Activated T-helper 2 cell treated with anti-CD3 and anti-CD28 coated beads, Interferon-gamma antibody, Interleukin-2, Interleukin-4, amounts not matched to agents 10 μg/mL and 5 μg/mL and 100 μg/mL, durations not matched to agents 14 hours and 24 hours and 36 hours (primary cell): Measurements from ENCODE around the gene PRND. TPM values are rescaled to one million over a fixed set of nuclear protein-coding genes. Genes with fewer than 3 reads are reported as not detected.

Source experiments
- DNase-seq: peaks from one replicate; pipeline ENCODE4 v3.0.0; 2021; ENCODE audit warnings: low spot score
- H3K27ac Mint-ChIP-seq: one replicate; pipeline ENCODE4 v1.8.0; 2021; ENCODE audit warnings: mixed read lengths
- H3K27me3 Mint-ChIP-seq: one replicate; pipeline ENCODE4 v1.8.0; 2021; ENCODE audit warnings: low read depth, mixed read lengths
- H3K36me3 Mint-ChIP-seq: one replicate; pipeline ENCODE4 v1.8.0; 2021; ENCODE audit warnings: low read depth, mixed read lengths
- H3K4me1 Mint-ChIP-seq: one replicate; pipeline ENCODE4 v1.8.0; 2021; ENCODE audit warnings: low read depth, mixed read lengths
- H3K4me3 Mint-ChIP-seq: one replicate; pipeline ENCODE4 v1.8.0; 2021; ENCODE audit warnings: low read depth, mild to moderate bottlenecking, moderate library complexity, mixed read lengths
- H3K9me3 Mint-ChIP-seq: one replicate; pipeline ENCODE4 v1.8.0; 2021; ENCODE audit warnings: mixed read lengths
- intact Hi-C: fragments of 100-400 bp; cut with micrococcal nuclease; formaldehyde crosslinking; loops from one replicate; pipeline ENCODE4 v1.15.1; 2023
- total RNA-seq: library from RNA; stranded (reverse); gene quantifications from 2 replicates; pipeline ENCODE4 v1.2.3, GENCODE V29; 2022

The PRND gene
- total RNA-seq, 1 donor from 2014 or later: not detected

- H3K27ac Mint-ChIP-seq: no peak overlapping the region
These were observed 54.4 kb downstream of the PRND start for GRCh38 chr20:4776079-4776630.

More at GRCh38 chr20:4776079-4776630, 54.4 kb downstream of the PRND start:
- Mint-ChIP-seq H3K36me3 (peaks cover 15% of the 10 kb centered on the region), H3K4me1 (peaks cover 3% of the 10 kb centered on the region), H3K27me3 (no peaks in the 10 kb centered on the region), H3K9me3 (peaks cover 20% of the 10 kb centered on the region), H3K4me3 (no peak overlapping the region)
- intact Hi-C loops: no loop called here
- DNase-seq: no peak

Other genes starting within 250 kb of the PRND start
- 43.2 and 46.6 TPM in 2 replicates for gene PRNP, start 35.5 kb upstream of the PRND start, total RNA-seq
- 40.1 and 40.4 TPM in 2 replicates for gene RASSF2, start 101.7 kb downstream of the PRND start, total RNA-seq